Inflammatory macrophage treated with lipopolysaccharide for 4 hours (primary cell): Measurements from ENCODE around the gene CDH23.
"Not testable (repeated sequence)": the region's sequence is repeated elsewhere in the genome, so short reads cannot be mapped to it uniquely, and the experiment has no call there.

Experiments
- DNase-seq: peaks from one replicate; pipeline ENCODE4 v3.0.0-alpha.2; 2020

The CDH23 gene

DNA sequence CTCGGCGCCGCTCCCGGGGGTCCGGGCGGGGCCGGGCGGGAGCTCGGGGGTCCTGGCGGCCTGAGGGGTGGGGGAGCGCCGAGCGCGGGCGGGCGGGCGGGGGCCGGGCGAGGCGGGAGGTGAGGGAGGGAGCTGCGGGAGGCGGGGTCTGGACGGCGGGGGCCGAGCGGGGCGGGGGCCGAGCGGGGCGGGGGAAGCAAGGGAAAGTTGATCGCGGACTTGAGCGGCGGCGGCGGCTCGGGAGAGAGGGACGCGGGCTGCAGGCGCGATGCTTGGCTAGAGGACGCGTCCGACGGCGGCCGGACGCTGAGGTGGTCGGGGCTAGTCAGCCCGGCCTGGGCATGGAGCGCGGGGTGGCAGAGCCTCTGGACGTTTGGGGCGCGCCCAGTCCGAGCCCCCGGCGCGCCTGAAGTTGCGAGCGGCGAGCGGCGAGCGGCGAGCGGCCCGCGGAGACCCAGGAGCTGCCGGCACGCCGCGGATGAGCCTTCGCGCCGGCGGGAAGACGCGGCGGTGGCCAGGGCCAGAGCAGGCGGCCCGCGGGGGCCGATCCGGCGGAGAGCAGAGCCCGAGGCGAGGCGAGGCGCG is at the start of gene CDH23:
Gene CDH23 (plus strand): TSS at position 210 of the 585 bp plus-strand sequence. CDS start 42,912 bp downstream, outside the sequence.
- no peak for DNase-seq

DNA sequence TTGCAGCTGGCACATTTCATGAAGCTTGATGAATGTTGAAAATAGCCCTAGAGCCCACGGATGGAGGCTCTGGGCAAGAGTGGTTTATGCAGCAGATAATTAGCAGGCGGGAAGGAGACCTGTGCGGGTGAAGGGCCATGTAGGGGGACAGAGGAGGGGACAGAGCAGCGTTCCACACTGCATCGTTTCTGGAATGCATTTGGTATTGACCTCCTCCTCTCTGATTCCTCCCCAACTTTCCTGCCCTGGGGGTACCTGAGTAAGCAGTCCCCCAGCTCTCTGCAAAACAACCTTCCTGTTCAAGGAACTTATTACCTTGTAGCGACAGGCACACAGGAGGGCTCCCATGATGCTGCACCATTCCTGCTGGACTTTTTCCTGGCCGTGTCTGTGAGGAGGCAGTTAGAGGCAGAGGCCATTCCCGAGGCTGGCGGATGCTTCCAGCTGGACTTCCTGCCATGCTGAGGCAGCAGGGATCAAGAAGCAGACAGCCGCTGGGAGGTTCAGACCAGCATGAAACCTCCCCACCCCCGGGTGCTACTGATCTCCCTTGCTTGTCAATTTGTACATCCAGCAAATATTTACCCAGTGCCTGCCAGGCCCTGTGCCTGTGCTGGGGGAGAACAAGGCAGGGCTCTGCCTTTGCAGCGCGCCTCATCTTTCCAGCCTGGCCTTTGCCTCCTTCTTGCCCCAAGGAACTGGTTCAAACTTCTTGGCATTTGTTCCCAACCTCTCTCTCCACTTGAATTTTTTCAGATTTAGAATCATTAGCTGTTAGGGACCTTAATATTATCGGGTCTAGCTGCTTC is 48.9 kb upstream of the CDH23 start:
- DNase-seq = no peak

DNA sequence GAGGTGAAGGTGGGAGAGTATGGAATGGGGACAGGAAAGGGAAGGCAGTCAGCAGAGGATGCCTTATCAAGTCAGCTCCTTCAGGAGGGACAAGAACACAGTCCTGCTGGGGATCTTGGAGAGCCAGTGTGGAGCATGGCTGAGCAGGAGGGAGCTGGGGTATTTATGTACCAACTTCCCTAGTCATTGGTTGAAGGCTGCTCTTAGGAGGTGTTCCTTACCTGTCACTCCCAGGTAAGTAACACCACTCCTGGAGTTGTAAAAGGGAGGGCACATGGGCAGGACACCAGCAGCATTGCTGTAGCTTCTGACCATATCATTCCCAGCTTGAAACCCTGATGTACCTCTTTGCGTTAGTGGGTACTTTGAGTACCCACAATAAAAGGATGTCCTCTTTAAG is 47.9 kb upstream of the CDH23 start:
- DNase-seq = no peak

DNA sequence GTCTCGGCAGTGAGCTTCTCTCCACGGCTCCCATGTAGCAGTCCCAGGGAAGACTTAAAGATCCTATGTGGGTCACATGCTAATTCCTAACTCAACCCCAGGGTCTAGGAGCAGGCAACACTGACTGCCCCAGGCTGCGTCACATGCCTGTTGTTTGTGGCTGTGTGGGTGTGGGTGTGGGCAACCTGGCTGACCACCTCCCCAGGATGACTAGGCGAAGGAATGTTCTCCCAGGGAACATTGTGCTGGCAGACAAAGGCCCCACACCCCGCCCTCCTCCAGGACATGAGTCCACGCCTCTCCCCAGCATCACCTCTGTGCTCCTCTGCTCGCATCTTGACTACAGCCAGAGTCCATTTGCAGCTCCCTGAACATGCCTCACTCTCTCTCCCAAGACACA is 47.3 kb upstream of the CDH23 start:
- DNase-seq = no peak

DNA sequence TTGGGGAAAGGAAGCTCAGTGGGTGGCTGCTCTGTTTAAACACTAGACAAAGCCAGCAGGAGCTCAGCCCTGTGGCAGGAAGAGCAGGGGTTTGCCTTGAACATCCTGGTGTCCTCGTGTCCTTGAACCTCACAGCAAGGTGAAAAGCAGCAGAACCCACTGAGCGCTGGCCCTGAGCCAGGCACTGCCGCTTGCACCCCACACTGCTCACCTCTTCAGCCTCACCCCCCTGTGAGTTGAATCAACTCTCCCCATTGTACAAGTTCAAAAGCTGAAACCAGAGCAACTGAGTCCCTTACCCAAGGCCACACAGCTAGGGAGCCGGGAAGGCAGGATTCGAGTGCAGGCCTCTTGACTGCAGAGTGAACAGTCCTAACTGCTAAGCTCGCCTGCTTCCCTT is 45.6 kb upstream of the CDH23 start:
- no peak for DNase-seq

DNA sequence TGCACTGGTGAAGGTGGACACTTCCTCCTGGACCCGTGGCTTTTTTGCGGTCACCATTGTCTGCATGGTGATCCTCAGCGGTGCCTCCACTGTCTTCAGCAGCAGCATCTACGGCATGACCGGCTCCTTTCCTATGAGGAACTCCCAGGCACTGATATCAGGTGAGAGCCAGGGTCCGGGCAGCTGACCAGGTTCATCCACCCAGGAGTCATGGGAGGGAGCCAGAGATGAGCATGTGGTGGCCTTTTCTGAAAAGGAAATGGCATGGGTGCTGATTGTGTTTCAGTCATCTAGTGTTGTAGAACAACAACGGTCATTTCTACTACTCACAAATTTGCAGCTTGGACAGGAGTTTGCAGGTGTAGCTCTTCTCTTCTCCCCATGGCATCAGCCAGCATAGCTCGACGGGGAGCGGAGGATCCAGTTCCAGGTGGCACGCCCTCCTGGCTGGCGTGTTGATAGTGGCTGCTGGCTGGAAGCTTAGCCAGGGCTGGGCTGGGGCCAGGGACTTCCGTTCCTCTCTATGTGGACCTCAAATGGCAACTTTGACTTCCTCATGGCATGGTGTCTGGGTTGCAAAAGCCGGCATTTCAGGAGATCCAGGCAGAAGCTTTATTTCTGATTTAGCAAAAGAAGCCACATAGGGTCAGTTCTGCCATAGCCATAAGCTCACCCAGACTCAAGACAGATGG is 44.9 kb upstream of the CDH23 start:
- peak; percentile 59 for DNase-seq

DNA sequence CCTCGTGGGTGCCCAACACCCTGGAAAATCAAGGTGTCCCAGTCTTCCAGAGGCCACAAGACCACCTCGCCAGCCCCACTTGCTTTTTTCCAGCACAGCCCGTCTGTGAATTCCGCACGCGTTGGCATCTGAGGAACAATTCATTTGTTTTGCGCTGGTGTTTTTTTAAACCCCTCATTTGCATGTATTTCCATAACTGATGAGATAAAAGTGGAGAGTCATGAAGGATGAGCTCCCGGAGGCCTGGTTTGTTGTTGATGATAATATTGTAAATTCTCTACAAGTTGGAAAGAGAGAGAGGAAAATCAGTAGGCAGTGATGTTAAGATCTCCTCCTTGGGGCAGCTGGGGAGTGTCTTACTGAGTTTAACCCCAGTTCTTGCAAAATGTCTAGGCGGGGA is 43.1 kb upstream of the CDH23 start:
- no peak for DNase-seq

DNA sequence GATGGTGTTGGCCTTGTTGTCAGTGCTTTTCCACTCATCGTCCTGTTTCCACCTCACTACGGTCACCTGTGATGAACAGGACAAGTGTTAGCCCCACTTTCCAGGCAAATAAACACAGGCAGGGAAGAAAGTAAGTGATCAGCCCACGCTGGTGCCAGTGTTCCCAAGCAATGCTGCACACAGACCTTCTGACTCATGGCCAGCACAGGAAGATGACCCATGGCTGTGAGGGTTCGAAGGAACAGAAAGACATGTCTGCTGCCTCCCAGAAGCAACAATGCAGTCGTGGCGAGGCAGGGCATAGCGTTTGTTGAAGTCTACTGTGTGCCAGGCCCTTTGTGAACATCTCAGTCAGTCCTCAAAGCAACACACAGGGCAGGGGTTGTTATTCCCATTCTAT is 41.9 kb upstream of the CDH23 start:
- DNase-seq = no peak

DNA sequence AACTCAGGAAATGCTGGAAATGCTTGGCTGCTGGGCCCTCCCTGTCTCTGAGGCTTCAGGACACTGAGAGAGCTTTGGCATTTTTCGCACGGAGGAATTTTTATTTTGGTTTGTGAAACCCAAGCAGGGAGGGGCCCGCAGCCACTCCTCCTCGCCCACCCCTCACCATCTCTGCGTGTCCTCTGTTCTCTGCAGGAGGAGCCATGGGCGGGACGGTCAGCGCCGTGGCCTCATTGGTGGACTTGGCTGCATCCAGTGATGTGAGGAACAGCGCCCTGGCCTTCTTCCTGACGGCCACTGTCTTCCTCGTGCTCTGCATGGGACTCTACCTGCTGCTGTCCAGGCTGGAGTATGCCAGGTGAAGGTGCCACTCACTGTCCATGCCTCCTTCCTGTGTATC is 40.8 kb upstream of the CDH23 start:
- no peak for DNase-seq

DNA sequence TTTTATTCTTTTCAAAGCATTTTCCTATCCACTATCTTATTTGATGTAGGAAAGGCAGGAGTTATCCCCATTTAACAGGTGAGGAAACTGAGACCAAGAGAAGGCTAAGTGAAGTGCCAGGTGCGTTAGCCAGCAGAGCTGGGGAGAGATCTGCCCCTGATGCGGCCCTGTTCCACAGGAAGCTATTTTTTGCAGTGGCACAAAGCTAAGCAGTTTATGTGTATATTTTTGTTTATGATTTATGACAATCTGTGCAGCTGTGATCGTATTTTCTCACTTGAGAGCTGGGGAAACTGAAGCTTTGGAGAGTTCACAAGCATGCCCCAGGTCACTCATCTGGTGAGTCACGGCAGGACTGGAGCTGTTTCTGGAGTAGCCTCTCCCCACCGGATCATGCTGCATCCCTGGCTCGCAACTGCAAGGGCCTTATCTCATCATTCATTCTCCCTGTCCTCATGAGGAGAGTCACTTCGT is 38.9 kb upstream of the CDH23 start:
- no peak for DNase-seq

DNA sequence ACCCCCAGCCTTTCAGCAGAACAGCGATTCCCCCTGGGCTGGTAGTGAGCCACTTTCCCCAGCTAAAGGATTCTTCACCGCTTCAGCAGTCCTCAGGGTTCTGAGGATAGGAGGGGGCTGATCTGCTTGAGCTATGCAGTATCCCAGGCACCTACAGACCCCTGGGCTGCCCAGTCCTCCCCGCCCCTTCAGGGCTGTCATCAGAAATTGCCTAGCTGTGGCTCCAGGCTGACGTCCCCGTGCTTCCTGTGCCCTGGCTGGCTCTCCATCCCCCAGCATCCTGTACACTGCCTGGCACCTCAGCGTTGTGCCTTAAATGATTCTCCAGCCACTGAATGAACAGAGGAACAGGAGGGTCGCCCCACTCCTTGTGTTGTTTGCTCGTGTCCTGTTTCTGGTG is 38.4 kb upstream of the CDH23 start:
- DNase-seq = no peak

DNA sequence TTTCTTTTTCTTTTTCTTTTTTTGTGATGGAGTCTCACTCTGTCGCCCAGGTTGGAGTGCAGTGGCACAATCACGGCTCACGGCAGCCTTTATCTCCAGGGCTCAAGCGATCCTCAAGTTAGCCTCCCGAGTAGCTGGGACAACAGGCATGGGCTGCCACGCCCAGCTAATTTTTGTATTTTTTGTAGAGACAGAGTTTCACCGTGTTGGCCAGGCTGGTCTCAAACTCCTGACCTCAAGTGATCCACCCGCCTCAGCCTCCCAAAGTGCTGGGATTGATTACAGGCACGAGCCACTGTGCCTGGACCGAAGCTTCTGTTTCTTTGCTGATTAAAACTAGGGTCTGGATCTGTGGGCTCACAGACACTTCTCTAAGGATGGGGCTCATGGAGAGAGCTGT is 37.8 kb upstream of the CDH23 start:
- not testable (repeated sequence) for DNase-seq

DNA sequence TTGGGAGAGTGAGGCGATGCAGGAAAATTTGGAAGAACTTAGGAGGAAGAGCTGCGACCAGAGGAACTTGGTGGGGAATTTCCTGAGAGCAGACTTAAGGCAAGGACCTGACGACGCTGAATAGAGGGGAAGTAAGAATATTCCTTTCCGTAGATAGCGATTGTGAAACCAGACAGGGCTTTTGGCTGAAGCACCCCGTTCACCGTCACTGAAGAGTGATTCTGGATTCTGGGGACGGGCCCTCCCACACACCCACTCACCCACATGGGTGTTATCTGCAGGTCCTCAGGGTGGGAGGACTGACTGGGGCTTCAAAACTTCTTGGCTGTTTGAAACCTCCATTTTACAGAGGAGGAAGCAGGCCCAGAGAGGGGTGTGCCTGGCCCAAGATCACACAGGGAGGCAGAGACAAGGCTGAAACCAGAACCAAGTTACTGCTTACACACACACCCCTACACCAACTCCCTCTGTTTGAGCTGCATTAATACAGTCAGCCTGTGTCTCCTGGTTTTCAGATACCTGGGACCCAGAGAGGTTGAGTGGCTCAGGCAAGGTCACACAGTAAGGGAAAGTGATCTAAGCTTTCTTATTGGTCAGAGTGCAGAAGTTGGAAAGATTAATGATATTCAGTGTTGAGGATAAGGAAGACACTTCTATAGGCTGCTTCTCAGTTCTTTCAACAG is 37.2 kb upstream of the CDH23 start:
- peak; percentile 95 for DNase-seq

DNA sequence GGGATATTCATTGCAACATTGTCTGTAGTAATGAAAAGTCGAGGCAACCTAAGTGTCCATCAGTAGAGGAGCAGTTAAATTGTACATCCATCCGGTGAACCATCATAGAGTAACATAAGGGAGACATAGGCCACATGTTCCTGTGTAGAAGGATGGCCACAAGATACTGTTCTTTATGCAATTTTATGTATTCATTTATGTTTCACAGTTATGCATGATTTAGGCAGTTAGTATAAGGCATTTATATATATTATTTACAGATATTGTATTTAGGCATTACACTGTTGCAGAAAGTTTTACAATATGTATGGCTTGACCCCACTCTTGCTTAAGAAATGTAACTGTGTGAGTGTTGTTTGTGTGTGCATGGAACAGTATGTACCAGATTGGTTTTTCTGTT is 36.0 kb upstream of the CDH23 start:
- DNase-seq = no peak

DNA sequence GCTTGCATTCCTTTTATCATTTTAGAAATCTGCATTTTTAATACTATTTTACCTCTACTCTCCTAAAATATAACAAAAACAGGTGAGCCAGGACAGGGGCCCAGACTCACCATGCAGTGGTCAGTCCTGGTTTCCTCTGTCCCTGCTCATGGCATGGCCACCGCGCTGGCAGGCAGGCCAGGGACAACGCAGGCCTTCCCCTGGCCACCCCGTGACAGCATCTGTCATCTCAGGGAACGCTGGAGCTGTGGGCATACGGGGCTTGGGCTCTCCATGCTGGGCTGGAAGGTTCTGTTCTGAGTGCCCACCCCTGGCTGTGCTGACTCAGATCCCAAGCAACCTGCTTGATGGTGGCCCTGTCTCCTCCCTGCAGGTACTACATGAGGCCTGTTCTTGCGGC is 35.1 kb upstream of the CDH23 start:
- DNase-seq = no peak

DNA sequence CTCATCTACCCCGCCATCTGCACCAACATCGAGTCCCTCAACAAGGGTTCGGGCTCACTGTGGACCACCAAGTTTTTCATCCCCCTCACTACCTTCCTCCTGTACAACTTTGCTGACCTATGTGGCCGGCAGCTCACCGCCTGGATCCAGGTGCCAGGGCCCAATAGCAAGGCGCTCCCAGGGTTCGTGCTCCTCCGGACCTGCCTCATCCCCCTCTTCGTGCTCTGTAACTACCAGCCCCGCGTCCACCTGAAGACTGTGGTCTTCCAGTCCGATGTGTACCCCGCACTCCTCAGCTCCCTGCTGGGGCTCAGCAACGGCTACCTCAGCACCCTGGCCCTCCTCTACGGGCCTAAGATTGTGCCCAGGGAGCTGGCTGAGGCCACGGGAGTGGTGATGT is 34.6 kb upstream of the CDH23 start:
- no peak for DNase-seq

DNA sequence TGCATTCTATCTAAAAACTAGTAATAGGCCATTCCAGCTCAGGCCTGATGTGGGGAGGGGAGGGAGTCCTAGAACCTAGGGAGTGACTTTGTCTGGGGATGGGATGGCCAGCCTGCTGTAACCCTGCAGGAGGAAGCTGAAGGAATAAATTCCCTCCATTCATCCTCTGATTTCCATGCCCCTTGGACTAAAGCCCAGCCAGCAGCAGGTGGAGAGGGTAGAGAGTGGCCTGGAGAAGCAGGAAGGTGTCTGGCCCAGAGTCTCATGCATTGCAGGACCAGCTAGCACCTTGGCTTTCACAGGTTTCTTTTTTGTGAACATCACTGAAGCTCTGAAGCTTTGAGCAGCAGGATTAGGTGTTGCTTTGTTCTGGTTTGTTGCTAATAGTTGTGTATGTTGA is 32.8 kb upstream of the CDH23 start:
- DNase-seq = no peak

DNA sequence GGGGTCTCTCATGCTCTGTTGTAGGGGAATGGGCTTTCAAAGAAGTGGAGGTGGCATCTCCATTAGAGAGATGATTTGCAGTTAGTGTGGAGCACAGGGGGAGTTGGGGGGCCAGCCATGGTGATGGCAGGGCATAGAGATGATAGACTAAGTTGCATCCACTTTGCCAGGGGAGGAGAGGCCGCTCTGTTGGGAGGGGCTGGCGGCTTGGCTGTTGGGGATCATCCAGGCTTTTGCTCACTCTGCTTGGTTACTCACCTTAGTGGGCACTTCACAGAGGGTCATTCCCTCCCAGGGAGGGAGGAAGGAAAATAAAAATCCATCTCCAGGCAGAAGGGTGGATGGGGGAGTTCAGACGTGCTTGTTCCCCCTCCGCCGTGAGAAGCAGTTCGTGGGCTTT is 31.4 kb upstream of the CDH23 start:
- DNase-seq = no peak

DNA sequence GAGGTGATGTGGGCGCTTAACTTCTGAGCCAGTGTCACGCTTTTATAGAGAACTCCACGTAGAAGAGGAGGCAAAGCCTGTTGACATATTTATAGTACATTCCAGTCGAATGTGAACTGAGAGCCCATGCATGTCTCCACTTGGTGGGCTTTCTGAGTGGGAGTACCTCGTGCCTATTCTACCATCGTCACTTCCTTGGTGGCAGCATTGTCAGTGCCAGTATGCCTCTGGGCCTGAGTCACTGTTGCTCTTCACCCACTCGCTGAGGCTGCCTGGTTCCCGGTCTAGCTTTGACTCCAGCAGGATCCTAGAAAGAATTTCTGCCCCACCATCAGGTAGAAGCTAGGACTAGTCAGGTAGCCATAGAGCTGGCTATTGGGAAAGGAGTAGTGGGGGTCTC is 30.0 kb upstream of the CDH23 start:
- peak; percentile 90 for DNase-seq

DNA sequence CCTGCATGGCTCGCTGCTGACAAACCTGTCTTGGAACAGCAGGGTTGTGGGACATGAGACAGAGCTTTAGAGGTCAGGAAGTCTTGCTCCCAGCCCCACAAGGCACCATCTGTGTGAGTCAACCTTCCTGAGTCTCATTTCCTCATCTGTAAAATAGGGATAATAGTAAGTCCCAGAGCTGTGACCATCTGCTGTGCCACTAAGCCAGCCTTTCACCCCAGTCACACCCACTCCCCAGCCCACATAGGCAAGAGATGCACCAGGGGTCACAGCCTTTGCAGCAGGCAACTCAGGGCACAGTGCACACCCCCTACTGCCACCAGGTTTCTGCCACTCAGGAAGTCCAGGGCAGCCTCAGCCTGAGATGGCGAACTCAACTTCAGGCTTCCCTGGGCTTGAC is 29.4 kb upstream of the CDH23 start:
- peak; percentile 91 for DNase-seq

DNA sequence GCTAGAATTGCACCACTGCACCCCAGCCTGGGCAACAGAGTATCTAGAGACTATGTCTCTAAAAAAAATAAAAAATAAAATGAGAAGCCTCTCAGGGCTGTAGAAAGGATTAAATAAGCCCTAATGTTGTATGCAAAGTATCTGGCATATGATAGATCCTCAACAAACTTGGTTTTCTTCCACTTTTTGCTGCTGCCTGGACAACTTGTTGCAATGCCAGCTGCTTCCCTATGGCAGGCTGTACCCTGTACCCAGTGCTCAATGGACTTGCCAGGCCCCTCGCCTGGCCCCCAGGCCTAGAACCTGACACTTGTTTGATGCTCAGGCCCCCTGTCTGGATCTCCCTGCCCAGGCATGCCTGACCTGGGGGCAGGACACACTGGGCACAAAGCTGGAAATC is 28.5 kb upstream of the CDH23 start:
- DNase-seq = no peak

DNA sequence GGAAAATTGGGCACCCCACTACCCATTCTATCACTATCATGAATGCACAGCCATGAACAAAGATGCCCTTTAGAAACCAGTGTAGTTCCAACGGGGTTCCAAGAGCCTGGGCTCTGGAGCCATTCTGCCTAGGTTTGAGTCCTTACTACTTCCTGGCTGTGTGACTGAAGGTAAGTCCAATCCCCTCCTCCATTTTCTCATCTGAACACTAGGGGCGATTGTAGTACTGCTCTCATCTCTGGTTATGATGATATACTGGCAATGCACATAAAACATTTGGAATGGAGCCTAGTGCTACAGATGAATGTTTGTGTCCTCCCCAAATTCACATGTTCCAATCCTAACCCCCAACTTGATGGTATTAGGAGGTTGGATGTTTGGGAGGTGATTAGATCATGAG is 28.1 kb upstream of the CDH23 start:
- DNase-seq = no peak

DNA sequence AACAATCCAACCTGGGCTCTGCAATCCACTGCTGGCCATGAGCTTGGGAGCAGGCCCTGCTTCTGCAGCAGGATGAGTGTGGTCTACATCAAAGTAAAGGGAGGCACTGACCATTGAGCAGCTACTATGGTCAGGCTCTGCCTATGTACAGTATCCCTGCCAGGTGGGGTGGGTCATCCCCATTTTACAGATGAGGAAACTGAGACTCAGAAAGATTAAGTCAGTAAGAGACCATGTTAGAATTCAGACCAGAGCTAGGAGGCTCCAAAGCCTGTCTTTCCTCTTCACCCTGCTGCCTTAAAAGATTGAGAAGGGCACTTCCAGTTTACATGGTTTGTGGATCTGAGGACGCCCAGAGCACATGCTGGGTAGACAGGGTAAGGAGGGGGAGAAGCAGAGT is 27.1 kb upstream of the CDH23 start:
- no peak for DNase-seq

DNA sequence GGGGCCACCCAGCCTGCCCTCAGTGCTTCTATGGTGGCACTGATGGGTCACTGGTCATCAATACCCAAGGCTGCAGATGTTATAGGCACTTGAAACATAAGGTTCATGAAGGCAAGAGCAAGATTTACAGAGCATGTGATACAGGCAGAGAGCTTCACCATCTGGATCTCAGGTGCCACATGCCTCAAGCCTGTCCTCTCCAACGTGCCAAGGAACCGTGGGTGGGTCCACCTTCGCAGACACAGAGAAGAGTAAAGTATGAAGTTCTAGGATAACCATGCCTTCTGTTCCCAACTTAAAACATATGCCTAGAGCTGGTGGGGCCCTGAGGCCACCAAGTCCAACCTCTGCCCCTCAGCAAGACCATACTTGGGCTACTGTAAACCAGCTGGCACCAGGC is 26.7 kb upstream of the CDH23 start:
- DNase-seq = no peak
